HG02763 (cell line): Measurements from ENCODE around the gene PCNP.
"Not testable (repeated sequence)": the region's sequence is repeated elsewhere in the genome, so short reads cannot be mapped to it uniquely, and the experiment has no call there.

Experiments
- ATAC-seq: cut with Tn5 transposase; IDR thresholded peaks from one replicate; pipeline ENCODE4 v1.9.1; 2021; ENCODE audit warnings: mild to moderate bottlenecking, moderate library complexity; ENCODE audit not compliant: unreplicated experiment

Gene PCNP, protein sequence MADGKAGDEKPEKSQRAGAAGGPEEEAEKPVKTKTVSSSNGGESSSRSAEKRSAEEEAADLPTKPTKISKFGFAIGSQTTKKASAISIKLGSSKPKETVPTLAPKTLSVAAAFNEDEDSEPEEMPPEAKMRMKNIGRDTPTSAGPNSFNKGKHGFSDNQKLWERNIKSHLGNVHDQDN

DNA sequence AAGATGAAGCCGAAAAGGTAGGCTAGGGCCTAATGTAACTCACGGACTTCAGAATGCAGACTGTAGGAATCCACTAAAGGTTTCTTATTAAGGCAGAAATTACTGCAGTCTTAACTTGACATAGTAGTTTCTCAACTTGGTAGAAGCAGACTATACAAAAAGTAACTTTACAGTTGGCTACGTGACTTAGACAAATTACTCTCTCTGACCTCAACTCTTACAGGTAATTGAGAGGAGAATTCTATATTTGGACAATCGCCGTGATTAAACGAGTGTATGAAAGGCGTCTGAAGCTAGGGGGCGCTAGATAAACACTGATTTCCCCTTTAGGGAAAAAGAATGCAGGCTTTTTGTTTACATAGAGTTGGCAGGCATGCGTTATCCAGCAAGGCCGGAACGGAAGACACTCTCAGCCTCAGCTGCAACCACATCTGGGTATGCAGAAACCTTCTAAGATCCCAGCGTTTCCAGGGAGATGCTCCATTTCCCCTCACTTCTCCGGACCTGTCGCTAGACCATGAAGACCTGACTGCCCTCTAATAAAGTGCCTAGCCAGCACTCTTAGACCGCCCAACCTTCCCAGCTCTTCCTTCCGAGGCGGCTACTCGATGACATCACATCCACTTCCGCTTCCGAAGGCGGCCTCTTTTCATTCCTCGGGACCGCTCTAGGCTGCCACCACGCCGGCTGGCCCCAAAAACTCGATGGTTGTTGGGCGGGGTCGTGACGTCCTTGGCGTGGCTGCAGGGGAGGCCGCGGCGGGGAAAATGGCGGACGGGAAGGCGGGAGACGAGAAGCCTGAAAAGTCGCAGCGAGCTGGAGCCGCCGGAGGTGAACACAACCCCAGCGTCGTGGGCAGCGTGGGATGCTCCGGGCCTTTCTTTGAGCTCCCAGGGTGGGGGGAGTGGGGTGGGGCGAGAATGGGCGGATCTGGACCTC lies at the start of gene PCNP:
PCNP (plus strand) TSS at position 732 of the 939 bp plus-strand sequence; CDS start at position 768, 36 bp downstream.
- peak; percentile 90 for ATAC-seq

DNA sequence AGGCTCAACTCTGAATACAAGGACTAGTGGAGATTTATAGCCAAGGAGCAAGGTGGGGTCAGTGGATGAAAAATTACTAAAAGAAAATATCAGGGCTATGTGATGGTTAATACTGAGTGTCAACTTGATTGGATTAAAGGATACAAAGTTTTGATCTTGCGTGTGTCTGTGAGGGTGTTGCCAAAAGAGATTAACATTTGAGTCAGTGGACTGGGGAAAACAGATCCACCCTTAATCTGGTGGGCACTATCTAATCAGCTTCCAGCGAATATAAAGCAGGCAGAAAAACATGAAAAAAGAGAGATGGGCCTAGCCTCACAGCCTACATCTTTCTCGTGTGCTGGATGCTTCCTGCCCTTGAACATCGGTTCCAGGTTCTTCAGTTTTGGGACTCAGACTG lies 46.5 kb upstream of the PCNP start:
- no peak for ATAC-seq

DNA sequence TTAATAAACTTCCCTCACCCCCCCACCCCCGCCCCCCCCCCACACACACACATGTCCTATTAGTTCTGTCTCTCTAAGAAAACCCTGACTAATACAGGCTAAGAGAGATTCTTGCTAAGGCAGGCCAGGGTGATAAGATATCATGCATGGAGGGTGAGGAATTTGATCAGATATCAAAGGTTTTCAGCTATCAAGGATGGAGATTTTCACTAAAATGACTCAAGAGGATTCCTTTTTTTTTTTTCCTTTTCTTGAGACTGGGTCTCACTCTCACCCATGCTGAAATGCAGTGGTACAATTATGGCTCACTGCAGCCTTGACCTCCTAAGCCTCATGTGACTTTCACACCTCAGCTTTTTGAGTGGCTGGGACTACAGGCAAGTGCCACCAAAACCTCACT lies 46.1 kb upstream of the PCNP start:
- ATAC-seq: no peak

DNA sequence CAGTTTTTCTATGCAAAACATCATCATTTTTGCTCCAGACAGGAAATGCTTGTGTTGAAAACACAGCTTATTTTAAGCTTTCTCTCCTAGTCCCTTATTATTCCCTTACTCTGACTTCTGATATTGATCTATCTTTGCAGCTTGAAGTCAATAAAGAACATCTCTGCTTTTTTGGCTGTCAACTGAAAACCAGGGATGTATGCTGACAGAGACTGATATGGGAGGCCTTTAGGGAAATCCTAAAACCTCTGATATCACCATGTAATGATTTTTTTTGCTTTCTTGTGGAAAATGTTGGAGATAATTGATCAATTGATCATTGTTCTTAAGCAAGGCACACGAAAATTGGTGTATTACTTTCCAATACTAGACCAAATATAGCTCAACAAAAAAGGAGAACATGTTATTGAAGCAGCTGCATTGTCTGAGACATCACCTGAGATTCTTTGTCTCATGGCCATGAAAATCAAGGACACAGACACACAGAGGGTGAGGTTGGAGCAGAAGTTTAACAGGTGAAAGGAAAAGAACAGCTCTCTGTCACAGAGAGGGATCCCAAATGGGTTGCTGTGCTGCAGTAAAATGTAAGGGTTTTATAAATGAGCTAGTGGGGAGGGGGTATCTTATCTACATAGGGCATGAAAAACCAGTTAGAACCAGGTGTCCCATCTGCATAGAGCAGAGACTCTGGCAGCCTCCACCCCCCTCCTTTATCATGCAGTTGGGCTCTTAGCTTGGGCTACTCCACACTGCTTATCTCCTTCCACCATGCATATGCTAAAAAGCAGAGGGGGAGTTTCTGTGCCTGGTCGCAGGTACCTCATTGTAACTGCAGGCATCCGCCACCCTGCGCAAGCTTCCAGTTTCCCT lies 43.9 kb upstream of the PCNP start:
- no peak for ATAC-seq

DNA sequence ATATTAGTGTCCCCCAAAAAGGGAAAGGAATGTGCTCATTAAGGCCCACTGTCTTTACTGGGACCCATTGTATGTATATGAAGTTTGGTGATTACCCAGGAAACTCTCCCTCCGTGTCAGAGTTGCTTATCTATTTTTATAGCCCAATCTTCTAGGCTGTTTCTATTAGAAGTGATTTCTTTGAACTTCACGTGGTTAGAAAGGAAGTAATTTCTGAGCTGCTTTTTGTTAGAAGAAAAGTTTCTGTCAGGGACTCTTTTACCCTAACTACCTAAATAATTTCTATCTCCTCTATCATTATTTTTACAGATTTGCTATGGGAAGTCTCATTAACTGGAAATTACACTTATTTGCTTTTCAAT lies 43.3 kb upstream of the PCNP start:
- ATAC-seq: no peak

DNA sequence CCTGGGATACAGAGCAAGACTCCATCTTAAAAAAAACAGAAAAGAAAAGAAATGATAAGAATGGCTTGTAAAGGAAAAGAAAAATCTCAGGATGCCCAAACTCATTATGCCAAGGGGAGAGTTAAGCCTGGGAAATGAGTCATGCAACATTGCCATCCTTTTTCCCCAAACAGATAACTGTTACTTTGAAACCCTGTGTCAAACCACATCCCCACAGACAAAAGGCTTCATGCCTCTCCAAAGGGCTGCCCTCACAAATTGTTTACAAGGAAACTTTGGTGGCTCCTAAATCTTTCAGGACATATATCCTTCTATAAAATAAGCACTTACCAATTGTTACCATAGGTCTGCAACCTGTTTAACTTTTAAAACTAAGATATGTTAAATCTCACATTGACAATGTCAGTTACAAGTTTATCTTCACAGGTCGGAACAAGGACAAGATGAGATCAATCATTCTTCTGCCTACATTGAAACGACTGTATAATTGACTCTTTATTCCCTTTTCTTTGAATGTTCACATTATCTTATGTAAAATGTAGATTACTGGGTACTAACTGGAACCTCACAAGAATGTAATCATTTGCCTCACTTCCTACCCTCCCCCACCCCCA lies 42.4 kb upstream of the PCNP start:
- no peak for ATAC-seq

DNA sequence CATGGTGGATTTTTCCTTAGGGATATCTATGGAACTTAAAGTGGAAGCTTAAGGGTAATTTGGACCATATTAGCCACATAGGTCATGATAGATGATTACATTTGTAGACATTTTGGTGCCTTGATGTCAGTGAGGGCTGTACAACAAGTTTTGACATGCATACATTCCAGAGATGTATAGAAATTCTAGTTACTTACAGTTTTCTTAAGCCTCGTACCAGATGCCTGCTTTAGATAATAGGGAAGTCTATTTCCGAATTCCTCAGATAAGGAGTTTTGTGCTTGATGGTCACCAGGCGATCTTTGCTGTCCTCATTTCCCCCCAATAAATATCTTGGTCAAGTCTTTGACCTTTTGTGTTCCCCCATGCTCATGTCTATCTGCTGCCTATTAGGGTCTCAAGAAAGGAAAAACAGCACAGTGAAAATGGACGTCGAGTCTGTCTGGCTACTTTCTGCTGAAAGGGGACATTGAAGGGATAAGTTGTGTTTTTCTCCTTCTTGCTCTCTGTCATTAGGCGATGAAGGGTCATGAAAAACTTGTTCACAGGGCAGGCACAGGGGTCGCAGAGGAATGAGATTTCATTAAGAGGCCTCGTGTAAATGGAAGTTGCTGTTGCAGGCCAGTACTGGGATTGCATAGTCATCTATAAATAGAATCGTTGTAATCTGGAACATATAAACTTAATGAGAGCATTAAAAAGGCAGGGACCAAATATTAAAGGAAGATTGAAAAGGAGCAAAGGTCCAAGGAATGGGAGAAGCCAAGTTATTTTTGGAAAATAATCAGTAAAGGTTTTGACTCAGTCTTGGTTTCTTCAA lies 41.0 kb upstream of the PCNP start:
- ATAC-seq: no peak

DNA sequence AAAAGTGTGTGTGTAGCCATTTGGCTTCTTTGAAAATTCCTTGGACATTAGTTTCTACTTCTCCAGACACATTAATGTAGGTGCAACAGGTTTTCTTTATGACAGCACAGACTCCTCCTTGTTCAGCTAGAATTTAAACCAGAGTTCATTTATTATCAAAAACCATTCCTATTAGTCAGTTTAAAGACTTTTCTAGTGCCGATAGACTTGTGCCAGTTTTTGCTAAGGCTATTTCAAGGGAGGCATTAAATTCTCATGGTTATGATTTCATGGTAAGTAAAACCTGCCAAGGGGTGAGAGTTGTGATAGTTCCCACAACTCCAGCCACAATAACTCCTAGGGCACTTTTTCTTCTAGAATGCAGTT lies 40.4 kb upstream of the PCNP start:
- no peak for ATAC-seq

DNA sequence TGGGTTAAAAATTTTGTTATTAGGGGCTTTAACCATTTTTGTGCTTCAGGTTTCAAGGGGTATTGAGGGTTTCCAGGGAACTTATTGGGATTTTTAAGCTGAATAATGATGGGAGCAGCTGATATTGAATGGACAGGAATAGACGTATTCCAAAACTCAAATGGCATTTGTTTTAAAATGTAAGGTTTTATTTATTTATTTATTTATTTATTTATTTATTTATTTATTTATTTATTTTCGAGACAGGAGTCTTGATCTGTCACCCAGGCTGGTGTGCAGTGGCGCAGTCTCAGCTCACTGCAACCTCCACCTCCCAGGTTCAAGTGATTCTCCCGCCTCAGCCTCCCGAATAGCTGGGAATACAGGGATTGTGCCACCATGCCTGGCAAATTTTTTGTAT lies 38.8 kb upstream of the PCNP start:
- ATAC-seq: no peak

DNA sequence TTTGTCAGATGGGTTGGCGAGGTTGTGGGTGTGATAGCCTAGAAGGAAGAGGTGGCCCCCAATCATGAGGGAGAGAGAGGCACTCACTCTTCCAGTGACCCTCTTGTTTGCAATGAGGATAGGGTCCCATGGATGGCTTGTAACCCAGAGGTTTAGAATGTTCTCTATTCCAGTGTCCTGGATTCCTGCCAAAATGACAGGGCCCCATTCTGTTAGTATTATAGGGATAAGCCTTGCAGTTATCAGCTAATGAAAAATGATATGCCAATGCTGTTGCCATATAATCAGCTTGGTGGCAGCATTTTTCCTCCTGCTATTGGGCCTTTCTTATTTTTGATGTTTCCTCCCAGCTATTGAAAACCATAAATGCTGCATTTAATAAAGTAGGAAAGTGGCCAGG lies 37.7 kb upstream of the PCNP start:
- no peak for ATAC-seq

DNA sequence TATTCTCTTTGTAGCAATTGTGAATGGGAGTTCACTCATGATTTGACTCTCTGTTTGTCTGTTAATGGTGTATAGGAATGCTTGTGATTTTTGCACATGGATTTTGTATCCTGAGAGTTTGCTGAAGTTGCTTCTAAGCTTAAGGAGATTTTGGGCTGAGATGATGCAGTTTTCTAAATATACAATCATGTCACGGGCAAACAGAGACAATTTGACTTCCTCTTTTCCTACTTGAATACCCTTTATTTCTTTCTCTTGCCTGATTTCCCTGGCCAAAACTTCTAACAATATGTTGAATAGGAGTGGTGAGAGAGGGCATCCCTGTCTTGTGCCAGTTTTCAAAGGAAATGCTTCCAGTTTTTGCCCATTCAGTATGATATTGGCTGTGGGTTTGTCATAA lies 37.0 kb upstream of the PCNP start:
- not testable (repeated sequence) for ATAC-seq

DNA sequence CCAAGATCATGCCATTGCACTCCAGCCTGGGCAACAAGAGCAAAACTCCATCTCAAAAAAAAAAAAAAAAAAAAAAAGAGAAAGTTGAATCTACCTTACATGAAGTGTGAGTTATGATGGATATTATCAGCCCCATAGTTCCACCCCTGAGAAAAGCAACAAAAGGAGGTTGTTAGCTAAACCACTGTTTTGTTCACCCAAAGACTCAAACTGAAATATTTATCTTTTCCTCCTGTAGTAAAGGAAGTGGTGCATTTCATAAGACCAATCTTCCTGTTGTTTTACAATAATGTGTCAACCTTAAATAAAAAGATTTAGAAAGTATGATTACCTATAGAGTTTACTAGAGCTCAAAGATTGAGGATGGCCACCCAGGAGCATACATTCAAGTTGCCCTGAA lies 31.0 kb upstream of the PCNP start:
- no peak for ATAC-seq

DNA sequence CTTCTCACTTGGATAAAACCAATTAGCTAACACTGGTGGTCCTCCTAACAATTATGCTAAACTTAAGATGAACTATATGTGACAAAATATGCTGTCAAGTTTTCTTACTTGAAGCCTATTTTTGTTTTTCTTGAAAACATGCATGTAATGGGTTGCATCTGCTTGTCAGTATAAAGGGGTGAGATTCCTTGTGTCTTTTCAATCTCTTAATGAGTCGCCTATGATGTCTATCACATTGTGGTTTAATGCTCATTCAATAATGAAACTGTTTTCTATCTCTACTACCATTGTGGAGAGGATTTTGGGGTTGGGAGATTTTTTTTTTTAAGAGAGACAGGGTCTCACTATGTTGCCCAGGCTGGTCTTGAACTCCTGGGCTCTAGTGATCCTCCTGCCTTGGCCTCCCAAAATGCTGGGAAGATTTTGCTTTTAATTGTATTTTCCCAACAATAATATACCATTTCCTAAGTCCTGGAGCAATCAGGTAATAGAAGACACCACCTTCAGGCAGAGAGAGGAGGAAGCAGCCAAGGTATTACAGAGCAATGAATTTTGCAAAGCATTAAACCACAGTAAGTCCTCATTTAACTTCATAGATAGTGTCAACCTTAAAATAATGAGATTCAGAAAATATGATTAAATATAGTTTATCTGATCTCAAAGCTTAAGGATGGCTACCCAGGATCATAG lies 29.7 kb upstream of the PCNP start:
- ATAC-seq: no peak

DNA sequence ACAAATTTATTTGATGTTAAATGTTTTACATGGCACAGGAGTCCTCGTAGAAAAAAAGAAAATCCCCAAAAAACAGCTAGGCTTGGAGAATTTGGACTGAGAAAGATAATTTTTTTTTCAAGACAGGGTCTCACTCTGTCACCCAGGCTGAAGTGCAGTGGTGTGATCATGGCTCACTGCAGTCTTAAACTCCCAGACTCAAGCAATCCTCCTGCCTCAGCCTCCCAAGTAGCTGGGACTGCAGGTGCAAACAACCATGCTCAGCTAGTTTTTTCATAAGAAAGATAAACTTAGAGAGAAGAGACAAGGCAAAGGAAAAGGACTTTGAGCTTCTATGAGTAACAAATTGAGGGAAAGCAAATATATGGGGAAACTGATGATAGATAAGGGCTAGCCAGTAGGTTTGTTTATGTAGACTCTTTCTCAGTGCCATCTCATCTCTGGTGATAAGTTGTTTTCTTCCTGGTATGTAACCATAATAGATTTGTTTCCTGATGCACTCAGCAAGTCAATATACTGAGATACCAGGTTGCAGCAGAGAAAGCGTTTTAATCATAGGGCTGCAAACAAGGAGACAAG lies 25.4 kb upstream of the PCNP start:
- ATAC-seq: no peak

DNA sequence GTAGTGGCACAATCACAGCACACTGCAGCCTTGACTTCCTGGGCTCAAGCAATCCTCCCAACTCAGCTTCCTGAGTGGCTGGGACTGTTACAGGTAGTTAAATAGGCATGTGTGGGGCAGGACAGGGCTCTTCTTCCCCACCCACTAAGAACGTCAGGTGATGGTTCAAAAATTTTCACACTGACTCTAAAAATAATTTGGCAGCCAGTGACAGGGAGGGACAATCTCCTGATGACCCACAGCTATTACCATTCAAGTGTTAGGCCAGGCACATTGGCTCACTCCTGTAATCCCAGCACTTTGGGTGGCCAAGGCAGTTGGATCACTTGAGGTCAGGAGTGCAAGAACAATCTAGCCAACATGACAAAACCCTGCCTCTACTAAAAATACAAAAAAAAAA lies 24.5 kb upstream of the PCNP start:
- no peak for ATAC-seq

DNA sequence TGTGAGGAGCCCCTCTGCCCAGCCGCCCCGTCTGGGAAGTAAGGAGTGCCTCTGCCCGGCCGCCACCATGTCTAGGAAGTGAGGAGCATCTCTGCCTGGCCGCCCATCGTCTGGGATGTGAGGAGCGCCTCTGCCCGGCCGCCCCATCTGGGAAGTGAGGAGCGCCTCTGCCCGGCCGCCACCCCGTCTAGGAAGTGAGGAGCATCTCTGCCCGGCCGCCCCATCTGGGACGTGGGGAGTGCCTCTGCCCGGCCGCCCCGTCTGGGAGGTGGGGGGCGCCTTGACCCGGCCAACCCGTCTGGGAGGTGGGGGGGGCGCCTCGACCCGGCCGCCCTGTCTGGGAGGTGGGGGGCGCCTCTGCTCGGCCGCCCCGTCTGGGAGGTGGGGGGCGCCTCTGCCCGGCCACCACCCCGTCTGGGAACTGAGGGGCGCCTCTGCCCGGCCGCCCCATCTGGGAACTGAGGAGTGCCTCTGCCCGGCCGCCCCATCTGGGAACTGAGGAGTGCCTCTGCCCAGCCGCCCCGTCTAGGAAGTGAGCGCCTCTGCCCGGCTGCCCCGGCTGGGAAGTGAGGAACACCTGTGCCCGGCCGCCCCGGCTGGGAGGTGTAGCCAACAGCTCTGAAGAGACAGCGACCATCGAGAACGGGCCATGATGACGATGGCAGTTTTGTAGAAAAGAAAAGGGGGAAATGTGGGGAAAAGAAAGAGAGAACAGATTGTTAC lies 22.5 kb upstream of the PCNP start:
- not testable (repeated sequence) for ATAC-seq

DNA sequence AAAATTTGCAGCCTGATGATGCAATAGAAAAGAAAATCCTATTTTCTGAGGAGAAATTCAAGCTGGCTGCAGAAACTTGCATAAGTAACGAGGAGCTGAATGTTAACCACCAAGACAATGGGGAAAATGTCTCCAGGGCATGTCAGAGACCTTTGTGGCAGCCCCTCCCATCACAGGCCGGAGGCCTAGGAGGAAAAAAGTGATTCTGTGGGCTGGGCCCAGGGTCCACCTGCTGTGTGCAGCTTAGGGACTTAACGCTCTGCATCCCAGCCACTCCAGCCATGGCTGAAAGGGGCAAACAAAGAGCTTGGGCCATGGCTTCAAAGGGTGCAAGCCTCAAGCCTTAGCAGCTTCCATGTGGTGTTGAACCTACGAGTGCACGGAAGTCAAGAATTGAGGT lies 20.6 kb upstream of the PCNP start:
- not testable (repeated sequence) for ATAC-seq

DNA sequence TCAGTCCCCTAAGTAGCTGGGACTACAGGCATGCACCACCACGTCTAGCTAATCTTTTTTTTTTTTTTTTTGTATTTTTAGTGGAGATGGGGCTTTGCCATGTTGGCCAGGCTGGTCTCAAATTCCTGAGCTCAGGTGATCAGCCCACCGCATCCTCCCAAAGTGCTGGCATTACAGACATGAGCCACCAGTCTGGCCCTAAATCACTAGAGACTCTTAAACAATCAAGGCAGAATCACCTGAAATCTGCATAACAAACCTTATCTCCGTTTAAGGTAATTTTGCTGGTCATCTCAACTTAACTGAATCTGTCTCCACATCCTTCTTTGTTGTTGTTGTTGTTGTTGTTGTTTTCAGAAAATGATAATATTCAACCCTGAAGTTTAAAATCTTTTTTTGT lies 17.9 kb upstream of the PCNP start:
- ATAC-seq: no peak
